AG10803 (cell line): ENCODE results near the gene GALNT7.
A peak's percentile ranks its signal among the peaks of the same experiment; 100 is the strongest.

Source experiments
- DNase-seq: peaks from one replicate; pipeline ENCODE4 v3.0.0; 2010; ENCODE audit warnings: low read depth
- H3K4me3 ChIP-seq: 2 replicates; pipeline ENCODE4 v1.5.1; 2011; ENCODE audit warnings: mild to moderate bottlenecking, low read length, control low read depth
- TF ChIP-seq, protein P1 (sequence below): conservative IDR thresholded peaks from 2 replicates; pipeline ENCODE4 v1.5.1; 2011; ENCODE audit warnings: mild to moderate bottlenecking, low read length, control low read depth, inconsistent platforms

The GALNT7 gene

DNA sequence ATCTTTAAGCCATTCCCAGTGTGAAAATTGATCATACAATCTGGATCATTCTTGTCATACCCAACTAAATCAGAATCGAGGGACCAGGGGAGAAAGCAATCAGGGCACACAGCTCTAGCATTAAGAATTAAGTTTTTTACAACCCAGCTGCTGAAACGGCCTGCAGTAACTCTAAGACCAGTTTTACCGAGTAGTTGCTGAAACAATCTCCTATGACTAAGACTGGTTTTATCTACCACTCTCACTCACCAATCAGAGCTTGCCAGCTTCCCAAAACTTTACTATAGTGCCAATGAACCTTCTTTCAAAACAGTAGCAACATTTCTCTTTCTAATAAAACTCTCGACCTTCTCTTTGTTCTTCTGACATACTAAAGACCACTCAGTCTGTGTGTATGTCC is 199.3 kb downstream of the GALNT7 start:
- no peak overlapping the region for H3K4me3 ChIP-seq
- DNase-seq: peak; percentile 17
- TF ChIP-seq, protein P1, sequence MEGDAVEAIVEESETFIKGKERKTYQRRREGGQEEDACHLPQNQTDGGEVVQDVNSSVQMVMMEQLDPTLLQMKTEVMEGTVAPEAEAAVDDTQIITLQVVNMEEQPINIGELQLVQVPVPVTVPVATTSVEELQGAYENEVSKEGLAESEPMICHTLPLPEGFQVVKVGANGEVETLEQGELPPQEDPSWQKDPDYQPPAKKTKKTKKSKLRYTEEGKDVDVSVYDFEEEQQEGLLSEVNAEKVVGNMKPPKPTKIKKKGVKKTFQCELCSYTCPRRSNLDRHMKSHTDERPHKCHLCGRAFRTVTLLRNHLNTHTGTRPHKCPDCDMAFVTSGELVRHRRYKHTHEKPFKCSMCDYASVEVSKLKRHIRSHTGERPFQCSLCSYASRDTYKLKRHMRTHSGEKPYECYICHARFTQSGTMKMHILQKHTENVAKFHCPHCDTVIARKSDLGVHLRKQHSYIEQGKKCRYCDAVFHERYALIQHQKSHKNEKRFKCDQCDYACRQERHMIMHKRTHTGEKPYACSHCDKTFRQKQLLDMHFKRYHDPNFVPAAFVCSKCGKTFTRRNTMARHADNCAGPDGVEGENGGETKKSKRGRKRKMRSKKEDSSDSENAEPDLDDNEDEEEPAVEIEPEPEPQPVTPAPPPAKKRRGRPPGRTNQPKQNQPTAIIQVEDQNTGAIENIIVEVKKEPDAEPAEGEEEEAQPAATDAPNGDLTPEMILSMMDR: no peak

DNA sequence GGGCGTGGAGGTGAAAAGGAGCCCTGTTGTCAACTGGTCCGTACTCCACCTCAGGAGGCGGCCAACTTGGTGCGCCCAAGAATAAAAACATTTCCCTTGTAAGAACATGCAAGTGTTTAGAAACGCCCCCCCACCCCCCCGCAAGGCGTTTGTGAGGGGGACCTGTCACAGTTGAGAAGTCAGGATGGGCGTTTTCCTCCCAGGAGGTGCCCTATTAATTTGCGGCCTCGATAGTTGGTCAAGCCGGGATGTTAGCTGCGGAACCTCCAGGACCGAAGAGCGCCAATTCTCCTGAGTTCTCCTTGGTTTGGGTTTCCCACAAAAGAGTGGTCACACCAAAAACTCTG is 201.5 kb downstream of the GALNT7 start:
- TF ChIP-seq, protein P1: no peak
- DNase-seq: no peak
- peak overlapping the region; percentile 77 for H3K4me3 ChIP-seq

DNA sequence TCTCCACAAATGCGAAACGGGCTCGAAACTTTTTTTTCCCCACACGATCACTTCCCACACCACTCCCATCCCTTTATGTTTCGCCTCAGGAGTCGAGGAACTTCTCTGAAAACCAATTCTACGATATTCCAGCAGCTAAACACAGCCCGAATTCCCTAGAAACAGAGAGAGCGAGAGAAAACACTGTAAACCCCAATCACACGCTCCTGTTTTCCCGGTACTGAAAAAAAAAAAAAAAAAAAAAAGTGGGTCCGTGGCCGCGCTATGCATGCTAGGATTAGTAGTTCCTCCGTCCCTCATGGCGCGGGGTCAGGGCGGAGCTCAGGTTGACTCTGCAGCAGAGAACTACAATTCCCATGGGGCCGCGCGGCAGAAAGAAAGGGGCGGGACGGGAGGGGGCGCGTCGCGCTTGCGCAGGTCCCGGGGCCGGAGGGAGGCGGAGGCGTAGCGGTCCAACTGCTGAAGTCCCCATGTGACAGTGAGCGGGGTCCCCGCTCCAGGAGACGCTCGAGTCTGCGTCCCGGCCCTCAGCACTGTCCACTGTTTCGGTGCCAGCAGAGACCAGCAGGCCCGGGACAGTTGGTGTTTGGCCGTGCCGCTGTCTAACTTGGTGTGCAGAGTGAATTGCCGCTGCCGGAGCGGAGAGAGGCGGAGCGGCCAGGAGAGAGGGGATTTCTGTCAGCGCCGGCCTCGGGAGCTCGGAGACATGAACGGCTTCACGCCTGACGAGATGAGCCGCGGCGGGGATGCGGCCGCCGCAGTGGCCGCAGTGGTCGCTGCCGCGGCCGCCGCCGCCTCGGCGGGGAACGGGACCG is 202.1 kb downstream of the GALNT7 start, which contains the start of gene SAP30:
Gene SAP30, plus strand, starts transcription at position 478 of the 815 bp plus-strand sequence. Its CDS starts 229 bp downstream, at position 707.
- DNase-seq: peak; percentile 99
- TF ChIP-seq, protein P1: no peak
- H3K4me3 ChIP-seq: peak within 1 kb of the TSS; percentile 81

DNA sequence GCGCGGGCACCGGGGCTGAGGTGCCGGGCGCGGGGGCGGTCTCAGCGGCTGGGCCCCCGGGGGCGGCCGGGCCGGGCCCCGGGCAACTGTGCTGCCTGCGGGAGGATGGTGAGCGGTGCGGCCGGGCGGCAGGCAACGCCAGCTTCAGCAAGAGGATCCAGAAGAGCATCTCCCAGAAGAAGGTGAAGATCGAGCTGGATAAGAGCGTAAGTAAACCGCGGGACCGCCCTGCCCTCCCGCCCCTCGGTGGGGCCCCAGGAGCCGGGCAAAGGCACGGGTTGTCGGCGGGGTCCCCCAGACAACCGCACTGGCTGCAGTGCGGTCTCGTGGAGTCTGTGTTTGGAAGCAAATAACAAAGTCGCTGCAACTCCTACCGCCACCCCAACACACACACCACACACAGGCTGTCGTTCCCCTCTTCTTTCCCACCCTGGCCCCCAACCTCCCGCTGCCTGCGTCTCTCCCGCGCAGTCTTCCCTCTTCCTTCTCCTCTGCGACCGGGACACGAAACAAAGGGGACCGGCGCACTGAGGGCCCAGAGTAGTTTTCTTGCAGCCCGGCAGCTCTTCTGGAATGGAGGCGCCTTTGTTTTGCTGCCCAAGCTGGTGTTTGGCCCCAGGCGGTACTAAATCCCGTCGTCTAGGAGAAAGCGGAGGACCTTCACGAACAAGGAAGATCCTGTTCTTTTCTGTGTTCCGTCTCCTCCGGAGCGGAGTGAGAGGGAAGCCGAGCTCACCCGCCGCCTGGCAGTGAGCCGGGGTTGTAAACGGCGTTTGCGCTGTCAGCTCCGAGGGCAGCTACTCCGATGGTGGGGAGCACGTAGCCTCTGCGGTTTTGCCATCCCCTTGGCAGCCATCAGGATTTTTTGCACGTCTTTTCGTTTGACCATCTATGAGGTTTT is 202.9 kb downstream of the GALNT7 start:
- peak overlapping the region; percentile 81 for H3K4me3 ChIP-seq
- peak; percentile 74 for DNase-seq

More for the DNA sequence above, 202.9 kb downstream of the GALNT7 start:
- TF ChIP-seq, protein P1: no peak
